Measurements from ENCODE around the gene DAB2.
A peak's percentile ranks its signal among the peaks of the same experiment; 100 is the strongest.

DAB2 gene

DNA sequence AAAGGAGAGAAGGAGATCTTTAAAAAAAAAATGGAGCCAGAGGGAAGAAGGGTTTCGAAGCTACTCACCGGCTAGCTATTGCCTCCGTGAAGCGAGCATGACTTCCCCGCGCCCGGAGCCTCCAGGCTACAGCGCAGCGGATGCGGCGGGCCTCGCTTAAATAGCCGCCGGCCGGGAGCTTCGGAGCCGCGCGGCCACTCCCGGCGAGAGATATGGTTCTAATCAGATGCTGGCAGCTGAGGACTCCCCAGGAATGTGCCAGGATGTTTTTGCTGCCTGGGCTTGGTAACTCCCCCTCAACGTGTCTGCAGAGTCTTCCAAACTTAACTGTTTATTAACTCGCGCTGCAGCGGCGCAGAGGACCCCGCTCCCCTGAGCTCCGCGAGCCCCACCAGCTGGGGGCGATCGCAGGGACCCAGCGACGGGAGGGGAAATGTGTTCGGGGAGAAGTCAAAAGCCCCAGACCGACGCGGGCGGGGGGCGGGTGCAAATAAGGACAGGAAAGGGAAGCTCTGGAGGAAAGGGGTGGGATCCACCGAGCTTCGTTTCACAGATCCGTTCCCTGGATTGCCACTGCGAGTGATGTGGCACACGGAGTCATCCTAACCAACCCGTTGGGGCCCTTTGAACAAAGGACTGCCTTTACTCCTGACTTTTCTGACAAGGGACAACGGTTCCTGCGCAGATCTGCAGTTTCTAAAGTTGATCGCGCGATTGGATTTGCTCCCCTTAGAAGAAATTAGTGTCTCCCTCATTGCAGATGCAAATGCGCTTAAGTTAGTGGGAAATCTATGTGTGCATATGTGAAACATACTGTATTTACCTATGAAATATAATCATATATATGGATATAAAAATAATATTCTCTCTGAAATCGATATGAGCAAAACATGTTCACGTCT is at the start of gene DAB2:
DAB2 (minus strand) TSS at position 245 of the 902 bp plus-strand sequence. CDS start 30,660 bp downstream, outside the sequence.
- peak; percentile 39 to 56 for DNase-seq

- no peak for DNase-seq
Measured at GRCh38 chr5:39473156-39473775, 48.5 kb upstream of the DAB2 start.

DNA sequence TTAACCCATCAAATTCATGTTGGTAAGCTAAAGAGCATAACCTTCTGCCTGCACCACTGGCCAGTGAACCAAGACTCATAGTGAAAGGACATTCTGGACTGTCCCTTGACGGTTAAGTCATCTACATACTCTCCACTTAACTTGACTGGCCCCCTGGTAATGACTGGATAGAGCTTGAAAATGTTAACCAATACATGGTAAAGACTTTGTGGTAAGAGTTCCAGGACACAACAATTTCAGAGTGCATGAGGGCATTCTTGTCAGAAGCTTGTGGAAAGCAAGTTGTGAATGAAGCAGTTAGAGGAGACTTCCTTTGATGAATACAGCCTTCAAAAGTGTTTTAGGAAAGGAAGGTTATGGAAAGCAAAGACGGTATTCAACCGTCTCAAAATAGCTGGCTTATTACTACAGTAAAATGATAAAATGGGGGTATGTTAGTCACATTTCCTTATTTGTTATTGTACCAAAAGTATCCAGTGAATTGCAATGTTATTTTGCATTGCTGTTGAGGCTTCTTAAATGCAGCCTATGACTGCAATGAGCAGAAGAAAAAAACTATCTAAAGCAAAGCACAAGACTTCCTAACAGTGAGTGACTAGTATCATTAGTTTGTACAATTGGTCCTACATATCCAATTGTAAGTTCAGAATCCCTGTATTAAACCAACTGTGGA is 47.2 kb upstream of the DAB2 start:
- no peak for DNase-seq

DNA sequence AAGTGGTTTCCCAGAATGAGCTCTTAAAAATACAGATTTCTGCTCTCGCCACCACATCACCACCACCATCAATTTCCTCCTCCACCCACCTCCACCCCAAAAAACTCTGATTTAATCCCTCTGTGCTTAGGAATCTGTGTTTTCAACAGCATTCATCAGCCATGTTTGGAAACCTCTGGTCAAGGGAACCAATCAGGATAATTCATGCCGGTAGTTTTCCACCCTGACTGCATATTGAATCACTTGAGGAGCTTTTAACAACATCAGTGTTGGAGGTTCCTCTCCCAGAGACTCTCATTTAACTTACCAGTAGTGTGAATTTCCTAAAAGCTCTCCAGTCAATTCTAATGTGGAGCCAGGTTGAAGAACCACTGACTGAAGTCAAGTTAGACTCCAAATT is 46.0 kb upstream of the DAB2 start:
- DNase-seq, result no peak

DNA sequence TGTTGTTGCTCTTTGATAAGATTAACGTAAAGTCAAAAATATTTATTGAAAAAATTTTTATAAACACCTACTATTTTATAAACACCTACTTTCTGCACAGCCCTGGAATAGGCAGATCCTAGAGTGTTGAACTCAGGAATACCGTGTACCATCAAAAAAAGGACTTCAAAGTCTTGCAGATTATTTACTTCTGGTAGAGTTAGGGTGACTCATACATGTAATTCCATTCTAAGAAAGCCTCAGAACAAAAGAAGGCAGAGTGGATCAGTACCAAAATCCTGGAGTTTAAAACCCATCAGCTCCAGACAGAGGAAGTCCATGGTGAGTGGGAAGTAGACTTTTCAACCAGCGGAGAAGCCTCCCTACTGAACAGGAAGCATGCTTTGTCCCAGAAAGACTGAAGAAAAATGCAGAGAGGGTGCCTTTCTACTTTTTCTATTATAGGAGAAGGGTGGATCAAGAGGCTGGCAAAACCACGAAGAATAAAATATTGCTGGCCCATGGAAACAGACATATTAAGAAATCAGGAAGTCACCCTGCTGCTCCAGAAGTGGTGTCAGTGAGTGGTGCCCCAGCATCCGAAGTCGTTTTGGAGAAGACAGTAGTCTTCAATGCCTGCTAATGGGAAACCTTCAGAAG is 45.1 kb upstream of the DAB2 start:
- no peak for DNase-seq

DNA sequence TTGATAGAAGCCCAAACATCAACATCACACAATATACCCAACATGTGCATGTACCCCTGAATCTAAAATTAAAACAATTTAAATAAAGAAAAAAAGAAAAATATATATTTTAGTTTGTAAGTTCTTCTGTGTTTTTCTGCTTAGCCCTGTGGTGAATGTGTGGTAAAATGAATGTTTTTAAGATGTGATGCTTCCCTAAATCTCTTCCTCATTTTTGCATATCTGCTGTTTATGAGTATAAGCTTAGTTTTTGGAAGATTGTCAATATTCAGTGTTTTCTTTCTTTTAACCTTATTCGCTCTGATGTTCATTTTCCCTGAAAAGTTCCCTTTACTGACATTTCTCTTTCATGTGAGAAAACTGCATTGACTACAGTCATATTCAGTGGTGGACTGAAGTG is 44.4 kb upstream of the DAB2 start:
- no peak for DNase-seq

- DNase-seq, result no peak
Measured at GRCh38 chr5:39466846-39467245, 42.1 kb upstream of the DAB2 start.

GRCh38 chr5:39465843-39466242 is 41.1 kb upstream of the DAB2 start:
- no peak for DNase-seq

DNA sequence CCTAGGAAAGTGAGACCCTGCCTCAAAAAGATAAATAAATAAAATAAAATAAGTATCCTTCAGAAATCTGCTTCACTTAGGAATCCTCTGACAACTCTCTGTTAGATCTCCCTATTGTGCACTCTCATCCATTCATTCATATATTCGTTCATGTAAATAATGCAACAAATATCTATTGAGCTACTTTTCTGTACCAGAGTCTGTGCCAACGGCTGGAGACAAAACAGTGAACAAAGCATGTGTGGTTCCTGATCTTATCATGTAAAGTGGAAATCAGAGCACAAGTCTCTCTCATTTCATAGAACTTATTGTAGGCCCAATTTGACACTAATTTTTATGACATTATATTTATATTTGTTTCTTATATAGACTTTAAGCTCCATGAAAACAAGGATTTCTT is 40.3 kb upstream of the DAB2 start:
- no peak for DNase-seq

GRCh38 chr5:39464088-39464487 is 39.3 kb upstream of the DAB2 start:
- no peak for DNase-seq

GRCh38 chr5:39462211-39462610 is 37.4 kb upstream of the DAB2 start:
- DNase-seq, result no peak

GRCh38 chr5:39461007-39461682 is 36.4 kb upstream of the DAB2 start:
- no peak for DNase-seq

DNA sequence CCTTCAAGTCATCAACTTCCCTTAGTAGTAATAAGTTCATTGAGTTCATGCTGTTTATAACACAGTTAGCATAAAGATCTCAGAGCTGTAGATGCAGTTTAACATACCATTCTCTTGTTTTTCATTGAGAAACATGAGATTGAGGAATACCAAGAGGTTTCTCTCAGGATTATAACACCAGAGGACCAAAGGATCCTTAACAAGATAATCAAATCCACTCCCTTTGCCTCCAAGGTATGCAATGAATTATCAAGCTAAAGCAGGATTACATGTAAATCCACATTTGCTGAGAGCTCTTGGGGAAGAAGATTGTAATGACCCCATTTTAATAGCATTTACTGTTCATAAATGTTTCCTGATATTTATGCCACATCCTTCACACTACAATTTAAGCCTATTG is 35.1 kb upstream of the DAB2 start:
- no peak for DNase-seq

- no peak for DNase-seq
Measured at GRCh38 chr5:39459071-39459470, 34.3 kb upstream of the DAB2 start.

GRCh38 chr5:39455645-39456044 is 30.9 kb upstream of the DAB2 start:
- DNase-seq, result no peak

DNA sequence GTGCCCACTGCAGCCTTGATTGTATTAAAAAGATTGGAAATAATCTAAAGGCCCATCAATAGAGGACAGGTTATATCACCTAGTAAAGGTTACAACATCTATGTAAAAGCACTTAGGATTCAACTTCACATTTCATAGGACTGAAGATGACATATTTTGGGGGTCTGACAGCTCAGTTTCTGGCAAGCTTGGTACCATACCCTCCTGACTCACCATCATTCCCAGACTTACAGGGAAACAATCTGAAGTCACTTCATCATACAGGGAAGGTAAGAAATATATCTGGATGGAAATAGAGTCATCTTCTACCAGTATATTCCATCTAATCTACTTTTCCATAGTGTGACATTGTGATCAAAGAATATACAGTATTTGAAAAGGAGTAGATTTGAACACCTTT is 28.8 kb upstream of the DAB2 start:
- no peak for DNase-seq

DNA sequence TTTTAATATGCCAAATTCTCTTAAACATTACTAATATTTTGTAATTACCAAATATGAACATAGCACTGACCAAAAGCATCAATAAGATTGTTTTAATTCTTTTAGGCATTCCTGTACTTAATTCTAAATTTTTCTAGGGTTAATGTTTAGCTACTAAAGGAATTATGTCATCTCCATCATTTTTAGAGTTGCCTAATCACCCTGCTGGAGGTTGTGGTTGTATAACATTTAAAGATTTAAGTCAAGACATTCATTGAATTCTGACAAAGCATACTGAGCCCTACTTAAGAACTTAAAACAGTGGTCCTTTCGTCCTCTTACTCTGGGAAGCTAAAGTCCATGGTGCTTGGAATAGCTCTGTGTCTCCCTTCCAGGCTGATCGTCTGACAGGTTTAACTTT is 28.1 kb upstream of the DAB2 start:
- no peak for DNase-seq

- no peak for DNase-seq
Measured at GRCh38 chr5:39451276-39451941, 26.6 kb upstream of the DAB2 start.

DNA sequence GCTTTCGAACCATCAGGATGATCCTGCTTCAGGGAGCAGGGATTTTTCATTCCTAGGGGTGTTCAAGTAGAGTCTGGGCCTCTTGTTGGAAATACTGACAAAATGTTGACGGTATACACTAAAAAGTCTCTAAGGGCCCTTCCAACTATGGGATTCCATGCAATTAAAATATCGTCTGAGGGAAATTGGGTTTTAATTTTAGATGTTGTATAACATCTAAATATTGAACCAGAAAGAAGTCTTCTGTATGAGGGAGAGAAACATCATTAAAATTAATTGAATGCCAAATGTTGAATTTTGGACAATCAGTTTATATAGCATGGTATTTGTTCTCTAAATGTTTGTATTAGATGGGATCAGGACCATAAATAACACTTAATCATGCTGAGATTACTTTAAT is 25.7 kb upstream of the DAB2 start:
- DNase-seq, result no peak

DNA sequence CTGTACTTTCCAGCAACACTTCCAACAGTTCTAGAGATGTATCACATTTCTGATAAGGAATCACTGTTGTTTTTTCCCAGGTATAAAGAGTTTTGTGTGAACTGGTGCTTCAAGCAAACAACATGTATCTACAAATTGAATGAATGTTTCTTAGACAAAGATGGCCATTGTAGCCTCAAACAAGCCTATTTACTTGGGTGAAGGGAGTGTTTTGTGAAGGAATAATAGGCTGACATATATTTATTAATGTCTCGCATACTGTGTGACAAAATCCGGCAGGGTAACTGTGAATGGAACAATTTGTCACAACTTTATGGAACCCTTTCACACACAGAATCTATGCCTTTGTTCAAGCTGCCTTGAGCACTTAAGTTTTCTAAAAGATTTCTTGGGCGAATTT is 24.8 kb upstream of the DAB2 start:
- DNase-seq, result no peak

DNA sequence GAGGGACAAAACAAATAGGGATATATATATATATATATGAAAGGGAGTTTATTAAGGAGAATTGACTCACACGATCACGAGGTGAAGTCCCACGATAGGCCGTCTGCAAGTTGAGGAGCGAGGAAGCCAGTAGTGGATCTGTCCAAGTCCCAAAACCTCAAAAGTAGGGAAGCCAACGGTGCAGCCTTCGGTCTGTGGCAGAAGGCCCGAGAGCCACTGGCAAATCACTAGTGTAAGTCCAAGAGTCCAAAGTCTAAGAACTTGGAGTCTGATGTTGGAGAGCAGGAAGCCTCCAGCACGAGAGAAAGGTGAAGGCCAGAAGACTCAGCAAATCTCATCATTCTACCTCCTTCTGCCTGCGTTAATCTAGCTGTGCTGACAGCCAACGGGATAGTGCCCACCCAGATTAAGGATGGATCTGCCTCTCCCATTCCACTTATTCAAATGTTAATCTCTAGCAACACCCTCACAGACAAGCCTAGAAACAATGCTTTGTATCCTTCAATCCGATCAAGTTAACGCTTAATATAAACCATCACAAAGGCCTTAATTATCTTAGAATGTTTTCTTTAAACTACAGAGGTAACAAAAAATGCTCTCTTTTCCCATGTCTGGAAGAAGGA is 23.8 kb upstream of the DAB2 start:
- no peak for DNase-seq

DNA sequence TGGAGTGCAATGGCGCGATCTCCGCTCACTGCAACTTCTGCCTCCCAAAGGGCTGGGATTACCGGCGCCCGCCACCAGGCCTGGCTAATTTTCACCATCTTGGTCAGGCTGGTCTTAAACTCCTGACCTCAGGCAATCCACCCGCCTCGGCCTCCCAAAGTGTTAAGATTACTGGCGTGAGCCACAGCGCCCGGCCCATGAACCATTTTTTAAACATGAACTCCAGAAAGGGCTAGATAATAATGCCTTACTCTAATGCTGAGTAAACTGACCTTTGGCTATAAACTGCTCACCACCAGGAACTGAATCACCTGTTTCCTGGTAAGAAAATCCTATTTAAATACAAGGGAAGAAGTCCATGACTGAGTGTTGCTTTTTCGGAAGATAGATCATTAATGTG is 23.2 kb upstream of the DAB2 start:
- DNase-seq, result no peak
